HG03571 (cell line): Measurements from ENCODE around the gene KAT2B.
"Not testable (repeated sequence)": the region's sequence is repeated elsewhere in the genome, so short reads cannot be mapped to it uniquely, and the experiment has no call there.

Source experiments
- ATAC-seq: cut with Tn5 transposase; IDR thresholded peaks from one replicate; pipeline ENCODE4 v1.9.1; 2021; ENCODE audit not compliant: unreplicated experiment

Gene KAT2B

DNA sequence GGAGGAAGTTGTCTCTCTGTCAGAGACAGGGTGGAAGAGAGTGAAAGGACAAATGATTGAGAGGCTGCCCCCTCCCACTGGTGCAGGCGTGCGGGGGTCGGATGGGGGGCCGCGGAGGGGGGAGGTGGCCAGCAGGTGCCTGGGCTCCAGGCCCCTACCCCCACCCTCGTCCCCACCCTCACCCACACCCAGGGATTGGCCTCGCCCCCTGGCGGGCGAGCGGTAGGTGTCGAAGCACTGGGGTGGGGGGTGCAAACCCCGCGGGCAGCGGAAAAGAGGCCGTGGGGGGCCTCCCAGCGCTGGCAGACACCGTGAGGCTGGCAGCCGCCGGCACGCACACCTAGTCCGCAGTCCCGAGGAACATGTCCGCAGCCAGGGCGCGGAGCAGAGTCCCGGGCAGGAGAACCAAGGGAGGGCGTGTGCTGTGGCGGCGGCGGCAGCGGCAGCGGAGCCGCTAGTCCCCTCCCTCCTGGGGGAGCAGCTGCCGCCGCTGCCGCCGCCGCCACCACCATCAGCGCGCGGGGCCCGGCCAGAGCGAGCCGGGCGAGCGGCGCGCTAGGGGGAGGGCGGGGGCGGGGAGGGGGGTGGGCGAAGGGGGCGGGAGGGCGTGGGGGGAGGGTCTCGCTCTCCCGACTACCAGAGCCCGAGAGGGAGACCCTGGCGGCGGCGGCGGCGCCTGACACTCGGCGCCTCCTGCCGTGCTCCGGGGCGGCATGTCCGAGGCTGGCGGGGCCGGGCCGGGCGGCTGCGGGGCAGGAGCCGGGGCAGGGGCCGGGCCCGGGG is at the start of gene KAT2B:
KAT2B (plus strand) TSS at position 682 of the 783 bp plus-strand sequence; CDS start at position 714, 32 bp downstream.
- ATAC-seq: peak; percentile 52

DNA sequence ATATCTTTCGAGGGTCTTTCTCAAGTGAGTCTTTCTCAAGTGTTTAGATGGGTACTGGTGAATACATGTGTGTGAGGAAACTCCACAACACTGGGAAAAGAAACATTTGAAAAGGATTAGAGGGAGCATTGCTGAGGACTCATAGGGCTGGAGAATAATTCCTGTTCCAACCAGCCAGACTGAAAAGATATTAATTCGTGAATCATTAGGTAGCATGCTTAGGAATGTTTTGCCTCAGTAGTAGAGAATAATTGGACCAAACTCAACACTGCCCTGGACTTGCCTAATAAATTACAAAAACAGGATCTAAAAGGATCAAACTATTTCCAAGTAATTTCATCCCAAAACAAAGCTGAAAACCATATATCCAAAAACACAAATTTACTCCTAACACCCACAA is 45.5 kb upstream of the KAT2B start:
- no peak for ATAC-seq

DNA sequence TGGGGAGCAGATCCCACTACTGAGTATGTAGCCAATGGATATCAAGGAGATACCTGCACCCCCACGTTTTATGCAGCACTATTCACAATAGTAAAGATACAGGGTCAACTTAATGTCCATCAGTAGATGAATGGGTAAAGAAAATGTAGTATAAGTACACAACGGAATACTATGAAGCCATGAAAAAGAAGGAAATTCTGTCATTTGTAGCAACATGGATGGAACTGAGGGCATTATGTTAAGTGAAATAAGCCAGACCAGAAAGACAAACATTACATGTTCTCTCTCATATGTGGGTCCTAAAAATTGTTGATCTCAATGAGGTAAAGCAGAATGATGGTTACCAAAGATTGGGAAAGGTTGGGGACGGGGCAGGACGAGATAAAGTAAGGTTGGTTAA is 42.7 kb upstream of the KAT2B start:
- no peak for ATAC-seq

DNA sequence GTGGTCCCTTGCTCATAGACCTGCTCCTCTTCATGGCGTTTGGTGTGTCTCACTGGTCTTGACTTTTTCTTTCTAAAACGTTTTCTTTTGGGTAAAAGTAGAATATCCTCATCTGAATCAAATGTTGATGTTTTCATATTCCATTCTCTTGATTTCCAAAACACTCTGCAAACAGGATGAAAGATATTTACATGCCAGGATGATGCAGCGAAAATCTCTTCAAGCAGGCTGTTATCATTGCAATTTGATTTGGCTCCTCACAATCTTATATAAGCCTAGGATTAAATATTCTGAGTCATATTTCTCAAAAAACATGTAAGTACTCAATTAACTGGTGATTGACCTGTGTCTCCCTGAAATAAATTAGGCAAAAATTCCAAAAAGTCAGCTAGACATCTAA is 38.3 kb upstream of the KAT2B start:
- ATAC-seq: no peak

DNA sequence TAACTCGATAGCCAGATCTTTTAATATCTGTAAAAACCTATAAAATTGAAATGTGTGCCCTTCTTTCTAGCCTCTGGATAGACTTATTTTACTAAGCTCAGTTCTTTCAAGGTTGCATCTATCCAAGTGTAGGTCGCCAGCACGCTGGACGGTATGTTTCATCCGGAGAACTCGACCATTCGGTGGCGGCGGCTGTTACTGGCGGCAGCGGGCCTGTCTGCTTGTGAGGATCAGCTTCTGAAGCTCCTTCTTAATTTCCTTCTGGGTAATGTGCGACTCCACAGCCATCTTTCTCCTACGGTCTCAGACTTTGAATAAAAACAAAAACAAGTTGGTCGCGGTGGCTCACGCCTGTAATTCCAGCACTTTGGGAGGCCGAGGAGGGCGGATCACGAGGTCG is 32.3 kb upstream of the KAT2B start:
- no peak for ATAC-seq

DNA sequence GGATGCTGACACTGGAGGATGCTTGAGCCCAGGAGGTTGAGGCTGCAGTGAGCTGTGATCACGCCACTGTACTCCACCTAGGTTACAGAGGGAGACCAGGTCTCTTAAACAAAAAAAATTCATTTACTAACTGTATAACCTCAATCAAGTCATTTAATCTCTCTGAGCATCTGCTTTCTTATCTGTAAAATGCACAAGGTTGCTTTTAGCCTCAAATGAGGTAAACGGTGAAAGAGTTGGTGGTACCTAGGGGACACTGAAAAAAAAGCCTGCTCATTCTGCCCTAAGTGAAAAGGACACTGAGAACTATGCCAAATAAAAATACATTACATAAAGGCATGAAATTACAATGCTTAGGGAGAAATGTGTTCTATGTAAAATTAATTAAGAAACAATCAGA is 31.6 kb upstream of the KAT2B start:
- ATAC-seq: no peak

DNA sequence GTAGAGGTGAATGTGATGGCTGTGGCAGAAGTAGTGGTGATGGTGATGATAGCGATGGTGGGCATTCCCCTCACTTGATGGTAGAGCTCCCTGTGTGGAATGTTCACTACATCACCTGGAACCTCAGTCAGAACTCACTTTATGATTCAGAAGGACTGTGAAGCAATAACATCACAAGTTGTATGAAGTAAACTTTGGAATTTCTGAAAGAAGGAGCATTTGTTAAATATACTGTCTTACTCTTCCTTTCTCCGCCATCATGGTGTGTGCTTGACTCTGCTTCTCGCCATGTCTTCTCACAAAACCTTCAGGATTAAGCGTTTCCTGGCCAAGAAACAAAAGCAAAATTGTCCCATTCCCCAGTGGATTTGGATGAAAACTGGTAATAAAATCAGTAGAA is 28.1 kb upstream of the KAT2B start, which contains the start of gene PP2D1:
PP2D1 (minus strand) TSS at position 101 of the 400 bp plus-strand sequence. CDS start 192 bp downstream, outside the sequence.
- ATAC-seq: no peak

DNA sequence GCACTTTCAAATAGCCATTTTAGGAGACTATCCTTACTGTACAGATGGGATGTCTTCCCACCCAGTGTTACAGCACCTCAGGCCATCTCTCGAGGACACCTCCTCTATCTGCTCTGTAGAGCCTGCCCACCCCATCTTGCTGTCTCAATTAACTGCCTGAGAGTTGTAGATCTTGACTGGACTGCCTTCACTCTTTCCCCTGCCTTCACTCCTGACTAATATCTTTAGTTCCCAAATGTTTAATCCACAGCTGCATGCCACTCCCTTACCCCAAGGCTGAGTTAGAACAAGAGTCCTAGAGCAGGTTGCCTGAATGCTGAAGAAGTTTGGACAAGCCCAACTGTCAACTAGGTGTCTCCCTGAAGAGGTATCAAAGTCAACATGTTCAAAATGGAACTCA is 26.9 kb upstream of the KAT2B start:
- no peak for ATAC-seq

DNA sequence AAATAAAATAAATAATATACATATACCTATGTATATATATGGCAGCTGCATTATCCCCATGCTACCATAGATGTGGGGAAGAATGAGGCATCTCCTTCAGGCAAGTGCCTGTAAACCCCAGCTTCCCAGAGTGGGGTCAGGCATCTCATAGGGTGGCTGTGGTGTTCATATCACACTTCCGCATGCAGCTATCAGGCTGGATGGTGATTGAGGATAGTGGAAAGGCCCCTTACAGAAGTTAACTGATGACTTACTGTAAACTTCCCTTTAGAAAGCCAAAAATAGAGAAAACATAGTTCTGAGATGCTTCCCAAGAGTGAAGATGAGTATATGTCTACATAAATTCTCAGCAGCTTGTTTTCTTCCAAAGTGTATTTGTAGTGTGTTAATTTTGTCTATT is 24.7 kb upstream of the KAT2B start:
- ATAC-seq: no peak

DNA sequence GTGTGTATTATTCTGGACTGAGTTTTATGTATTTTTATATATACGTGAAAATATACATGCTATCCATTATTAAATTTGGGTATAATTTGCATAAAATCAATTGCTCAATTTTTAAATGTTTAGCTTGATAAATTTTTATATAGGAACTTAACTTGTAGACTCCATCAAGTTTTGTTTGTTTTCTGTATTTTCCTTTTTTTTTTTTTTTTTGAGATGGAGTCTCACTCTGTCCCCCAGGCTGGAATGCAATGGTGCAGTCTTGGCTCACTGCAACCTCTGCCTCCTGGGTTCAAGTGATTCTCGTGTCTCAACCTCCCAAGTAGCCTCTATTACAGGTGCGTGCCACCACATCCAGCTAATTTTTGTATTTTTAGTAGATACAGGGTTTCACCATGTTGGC is 24.2 kb upstream of the KAT2B start:
- not testable (repeated sequence) for ATAC-seq

DNA sequence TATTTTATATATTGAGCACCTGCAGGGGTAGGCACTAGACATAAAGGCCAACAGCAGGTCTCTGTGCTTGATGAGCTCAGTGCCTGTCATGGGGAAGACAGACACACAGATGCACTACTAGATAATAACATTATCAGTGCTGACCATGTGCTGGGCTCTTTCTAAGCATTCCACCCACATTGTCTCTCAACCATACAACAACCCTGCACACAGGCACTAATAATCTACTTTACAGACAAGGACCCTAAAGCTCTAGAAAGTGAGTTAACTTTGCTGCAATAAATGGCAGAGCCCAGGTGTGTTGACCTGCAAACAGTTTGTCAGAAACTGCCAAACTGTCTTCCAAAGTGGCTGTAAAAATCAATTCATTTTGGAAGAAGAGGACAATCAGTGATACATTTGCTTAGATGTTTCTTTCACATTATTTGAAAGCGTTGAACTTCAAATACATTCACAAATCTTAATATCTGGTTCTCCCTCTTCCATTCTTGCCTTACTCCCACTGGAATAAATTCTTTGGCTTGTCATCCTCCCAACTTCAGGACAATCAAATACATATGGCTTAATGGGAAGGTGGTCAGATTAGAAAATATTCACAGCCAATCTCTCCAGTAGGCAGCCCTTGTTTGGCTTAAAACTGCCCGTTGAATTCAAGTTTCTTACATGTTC is 17.2 kb upstream of the KAT2B start:
- ATAC-seq: no peak

DNA sequence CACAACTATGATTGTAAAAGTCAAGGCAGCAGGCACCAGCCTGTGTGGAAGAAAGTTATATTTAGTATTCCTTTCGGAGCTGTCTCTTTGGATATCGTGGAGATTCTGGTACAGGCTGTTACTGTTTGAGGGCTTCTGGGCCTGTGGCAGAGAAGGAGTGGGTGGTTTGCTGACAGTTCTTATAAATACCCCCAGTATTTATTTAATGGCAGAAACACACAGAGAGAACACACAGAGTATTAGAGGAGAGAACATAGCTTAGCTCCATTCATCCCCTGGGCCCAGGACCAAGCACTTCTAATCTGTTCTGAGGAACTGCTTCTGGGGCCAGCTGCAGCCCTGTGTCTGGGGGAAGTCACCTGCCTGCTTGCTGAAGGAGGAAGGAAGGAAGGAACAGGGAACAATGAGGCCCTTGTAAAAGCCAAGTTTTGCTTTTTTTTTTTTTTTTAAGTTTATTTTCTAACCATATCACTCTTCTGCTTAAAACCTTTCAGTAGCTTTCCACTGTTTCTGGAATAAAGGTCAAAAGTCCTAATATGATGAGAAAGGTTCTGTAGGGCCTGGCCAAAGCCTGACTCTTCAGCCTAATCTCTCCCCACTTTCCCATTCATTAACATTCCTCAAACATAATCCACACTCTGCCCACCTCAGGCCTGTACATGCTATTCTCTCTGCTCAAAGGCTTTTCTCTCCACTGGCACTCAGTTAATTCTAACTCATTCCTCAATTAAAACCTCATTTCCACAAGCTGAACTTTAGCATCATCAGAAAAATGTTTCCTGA is 16.4 kb upstream of the KAT2B start:
- ATAC-seq: no peak

DNA sequence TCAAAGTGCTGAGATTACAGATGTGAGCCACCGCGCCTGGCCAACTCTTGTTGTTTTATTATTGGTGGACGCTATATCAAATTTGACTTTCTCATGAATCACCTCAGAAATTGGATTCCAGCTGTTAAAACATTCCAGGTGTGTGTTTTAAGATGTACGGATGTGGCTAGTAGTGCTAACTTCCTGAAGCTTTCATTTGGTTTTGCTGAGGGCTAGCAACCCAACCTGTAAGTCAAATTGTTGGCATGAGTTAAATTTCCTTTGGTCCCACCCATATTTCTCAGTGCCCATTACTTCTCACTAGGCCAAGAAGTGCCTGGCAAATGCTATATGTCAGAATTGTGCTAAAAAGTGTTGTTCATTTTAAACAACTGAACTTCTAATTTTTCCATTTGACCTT is 13.1 kb upstream of the KAT2B start:
- ATAC-seq: no peak

DNA sequence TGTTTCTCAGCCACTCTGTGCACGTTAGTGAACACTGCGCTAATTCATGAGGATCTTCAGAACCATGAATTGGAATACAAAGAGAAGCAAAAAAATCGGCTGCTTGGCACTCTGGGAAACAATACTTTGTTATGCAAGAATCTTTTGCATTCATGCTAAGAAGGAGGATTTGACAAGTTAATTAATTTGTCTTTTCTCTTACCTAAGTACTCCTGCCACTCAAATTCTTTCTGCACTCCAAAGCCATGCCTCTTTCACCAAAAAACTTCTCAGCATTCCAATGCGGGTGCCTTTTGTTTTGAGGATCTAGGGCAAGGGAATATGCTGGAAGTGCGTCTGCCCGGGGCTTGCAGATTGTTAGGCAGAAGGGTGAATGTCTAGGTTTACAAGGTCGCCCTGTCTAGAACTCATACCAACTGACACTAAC is 11.3 kb upstream of the KAT2B start:
- no peak for ATAC-seq

DNA sequence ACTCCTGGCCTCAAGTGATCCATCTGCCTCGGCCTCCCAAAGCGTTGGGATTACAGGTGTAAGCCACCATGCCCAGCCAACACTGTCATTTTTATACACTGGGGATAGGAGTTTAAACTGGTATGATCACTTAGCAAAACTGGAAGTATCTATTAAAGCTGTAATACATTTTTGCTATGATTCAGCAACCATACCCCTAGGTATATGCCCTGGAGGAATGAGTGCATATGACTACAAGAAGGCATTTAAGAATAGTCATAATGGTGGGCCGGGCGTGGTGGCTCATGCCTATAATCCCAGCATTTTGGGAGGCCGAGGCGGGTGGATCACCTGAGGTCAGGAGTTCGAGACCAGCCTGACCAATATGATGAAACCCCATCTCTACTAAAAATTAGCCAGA is 8.3 kb upstream of the KAT2B start:
- ATAC-seq: not testable (repeated sequence)

DNA sequence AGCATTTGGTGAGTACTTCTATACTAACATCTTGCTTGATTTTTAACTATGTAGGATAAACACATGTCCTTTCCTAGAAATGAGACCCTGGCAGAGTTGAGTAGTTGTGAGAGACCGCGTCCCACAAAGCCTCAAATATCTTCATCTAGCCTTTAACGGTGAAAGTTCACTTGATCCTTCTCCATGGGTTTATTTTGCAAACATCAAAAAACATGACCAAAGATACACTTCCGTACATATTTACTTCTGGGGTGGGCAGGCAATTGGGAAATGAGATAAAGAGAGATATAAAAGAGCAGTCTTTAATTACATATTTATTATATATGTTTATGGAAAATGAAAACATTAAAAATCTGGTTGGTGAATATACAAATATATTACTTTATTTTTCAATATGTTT is 5.2 kb upstream of the KAT2B start:
- no peak for ATAC-seq

DNA sequence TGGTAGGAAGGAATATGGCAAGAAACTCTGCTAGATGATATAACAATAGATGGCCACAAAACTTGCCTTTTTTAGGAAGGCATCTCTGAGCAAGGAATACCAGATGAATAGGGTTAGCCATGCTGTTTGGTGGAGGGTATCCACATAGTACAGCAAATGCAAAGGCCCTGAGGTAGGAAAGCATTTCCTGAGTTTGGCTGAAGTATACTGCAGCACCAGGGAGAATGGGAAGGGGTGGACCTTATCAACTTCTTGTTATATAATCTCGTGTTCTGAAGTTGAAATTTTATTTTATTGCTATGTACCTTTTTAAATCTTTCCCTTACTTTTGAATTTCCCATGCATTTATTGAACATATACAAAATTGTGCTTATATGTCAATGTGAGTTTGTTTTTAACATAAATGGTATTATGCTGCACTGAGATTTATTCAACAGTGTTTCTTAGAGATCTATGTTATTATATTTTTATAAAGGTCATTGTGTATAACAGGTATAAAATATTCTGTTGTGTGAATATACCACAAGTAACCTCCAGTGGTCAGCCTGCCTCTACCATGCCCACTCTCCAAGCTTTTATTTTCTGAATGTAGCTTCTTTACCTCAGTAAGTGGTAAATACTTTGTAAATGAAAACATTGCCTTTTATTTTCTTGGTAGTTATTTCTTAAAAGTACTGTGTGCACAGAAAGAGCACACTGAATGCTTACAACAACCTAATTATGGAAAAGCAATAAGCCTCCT is 2.8 kb upstream of the KAT2B start:
- no peak for ATAC-seq

DNA sequence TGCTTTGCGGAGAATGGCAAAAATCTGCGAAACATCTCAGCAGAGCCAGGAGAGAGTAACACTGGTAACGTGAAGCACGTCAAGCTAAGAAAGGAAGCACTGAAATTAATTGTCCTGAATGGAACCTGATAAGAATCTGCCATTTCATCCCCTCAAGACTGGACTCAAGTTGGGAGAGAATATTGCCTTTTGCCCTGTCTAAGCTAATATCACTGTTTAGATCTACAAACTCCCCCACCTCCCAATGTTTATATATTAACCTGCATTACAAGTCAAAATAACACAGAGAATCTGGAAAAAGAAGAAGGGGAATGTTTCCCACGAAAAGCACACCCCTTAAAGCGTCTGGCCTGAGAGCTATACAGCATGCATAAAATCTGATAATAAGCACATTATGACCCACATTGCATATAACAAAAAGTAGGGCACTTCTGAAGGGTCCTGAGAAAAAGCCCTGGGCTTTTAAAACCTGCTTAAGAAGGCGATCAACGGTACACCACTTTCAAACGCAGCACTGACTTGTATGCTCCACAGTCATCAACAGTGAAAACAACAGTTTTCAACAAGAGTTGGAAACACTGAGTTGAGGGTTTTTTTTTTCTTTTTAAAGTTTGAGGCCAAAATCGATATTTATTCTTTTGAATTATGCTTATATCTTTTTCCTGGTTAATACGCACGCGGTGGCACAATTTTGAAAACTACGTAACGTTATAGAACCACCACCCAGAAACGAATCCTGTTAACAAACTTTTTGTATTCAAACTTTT is 1.4 kb upstream of the KAT2B start:
- no peak for ATAC-seq

DNA sequence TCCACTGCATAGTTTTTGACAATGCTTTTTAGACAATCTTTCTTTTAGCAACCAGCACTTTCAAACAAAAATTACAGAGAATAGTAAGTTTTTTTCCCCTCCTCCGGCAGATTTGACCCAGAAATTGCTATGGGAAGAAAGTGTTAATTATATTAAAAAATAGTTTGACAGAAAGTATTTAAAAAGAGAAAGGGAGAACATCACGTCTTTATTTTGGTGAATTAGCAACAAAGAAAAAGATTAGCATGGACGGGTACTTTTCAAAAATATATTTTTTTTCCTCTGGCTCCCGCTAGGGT is 831 bp upstream of the KAT2B start:
- ATAC-seq: no peak

DNA sequence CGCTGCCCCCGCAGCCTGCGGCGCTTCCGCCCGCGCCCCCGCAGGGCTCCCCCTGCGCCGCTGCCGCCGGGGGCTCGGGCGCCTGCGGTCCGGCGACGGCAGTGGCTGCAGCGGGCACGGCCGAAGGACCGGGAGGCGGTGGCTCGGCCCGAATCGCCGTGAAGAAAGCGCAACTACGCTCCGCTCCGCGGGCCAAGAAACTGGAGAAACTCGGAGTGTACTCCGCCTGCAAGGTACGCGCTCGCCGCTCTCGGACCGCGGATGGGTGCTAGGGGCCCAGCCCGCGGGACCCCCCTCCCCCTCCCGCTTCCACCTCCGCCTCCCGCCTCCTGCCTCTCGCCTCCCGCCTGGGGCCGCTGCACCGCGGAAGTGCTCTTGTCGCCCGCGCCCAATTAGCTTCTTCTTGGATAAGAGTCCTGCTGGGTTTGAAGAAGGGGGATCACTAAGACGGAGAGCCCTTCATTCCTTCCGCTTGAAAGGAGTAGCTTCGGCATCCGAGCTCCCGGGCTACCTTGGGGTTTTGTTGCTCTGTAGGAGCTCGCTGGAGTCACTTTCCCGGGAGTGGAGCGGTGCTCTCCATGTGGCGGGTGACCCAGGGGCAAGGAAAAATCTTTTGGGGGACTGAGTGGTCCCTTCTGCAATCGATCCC is 426 bp downstream of the KAT2B start:
- ATAC-seq: peak; percentile 43
